Lower lobe of right lung (tissue), 2 donors: ENCODE measurements around the gene PRKG1. TPM values are rescaled to one million over a fixed set of nuclear protein-coding genes. Genes with fewer than 3 reads are reported as not detected.
"Not testable (repeated sequence)": the region's sequence is repeated elsewhere in the genome, so short reads cannot be mapped to it uniquely, and the experiment has no call there.

Experiments used
- ATAC-seq, 2 donors: fragments of 200-7000 bp; cut with Tn5 transposase; one replicate each; pipeline ENCODE4 v1.9.1; 2020 to 2022; ENCODE audit warnings: mild to moderate bottlenecking in 2 of 2, moderate library complexity in 2 of 2
- DNase-seq: peaks from one replicate; pipeline ENCODE4 v3.0.0-alpha.2; 2020
- H3K27ac ChIP-seq: fragments of 200-600 bp; one replicate; pipeline ENCODE4 v1.8.0; 2022
- H3K27me3 ChIP-seq: fragments of 200-600 bp; one replicate; pipeline ENCODE4 v1.8.0; 2022; ENCODE audit warnings: low read depth
- H3K36me3 ChIP-seq: fragments of 200-600 bp; one replicate; pipeline ENCODE4 v1.8.0; 2022; ENCODE audit warnings: mild to moderate bottlenecking
- H3K4me1 ChIP-seq: fragments of 200-600 bp; one replicate; pipeline ENCODE4 v1.8.0; 2022
- H3K4me3 ChIP-seq: fragments of 200-600 bp; one replicate; pipeline ENCODE4 v1.8.0; 2022; ENCODE audit warnings: mild to moderate bottlenecking
- H3K9me3 ChIP-seq: fragments of 200-600 bp; one replicate; pipeline ENCODE4 v1.8.0; 2022
- intact Hi-C: fragments of 100-400 bp; cut with DNase I; formaldehyde crosslinking; loops from one replicate; pipeline ENCODE4 v1.11.0; 2022
- total RNA-seq: library from RNA; stranded (reverse); fragmentation: NEBNext Ultra II Directional; extraction: Animal tissue kit (Norgen Biotek cat#: 25700); gene quantifications from one replicate; pipeline ENCODE4 v1.2.1, GENCODE V29; 2021
- TF ChIP-seq, protein P1 (sequence below): fragments of 200-600 bp; IDR thresholded peaks from one replicate; pipeline ENCODE4 v1.8.0; 2022; ENCODE audit warnings: antibody characterized with exemption, mild to moderate bottlenecking
- donor health status: DM: no; HTN: yes; CAD: no; lungs with severe emphysema.

The PRKG1 gene
- total RNA-seq, 1 donor from 2014 or later: 23.6 TPM

DNA sequence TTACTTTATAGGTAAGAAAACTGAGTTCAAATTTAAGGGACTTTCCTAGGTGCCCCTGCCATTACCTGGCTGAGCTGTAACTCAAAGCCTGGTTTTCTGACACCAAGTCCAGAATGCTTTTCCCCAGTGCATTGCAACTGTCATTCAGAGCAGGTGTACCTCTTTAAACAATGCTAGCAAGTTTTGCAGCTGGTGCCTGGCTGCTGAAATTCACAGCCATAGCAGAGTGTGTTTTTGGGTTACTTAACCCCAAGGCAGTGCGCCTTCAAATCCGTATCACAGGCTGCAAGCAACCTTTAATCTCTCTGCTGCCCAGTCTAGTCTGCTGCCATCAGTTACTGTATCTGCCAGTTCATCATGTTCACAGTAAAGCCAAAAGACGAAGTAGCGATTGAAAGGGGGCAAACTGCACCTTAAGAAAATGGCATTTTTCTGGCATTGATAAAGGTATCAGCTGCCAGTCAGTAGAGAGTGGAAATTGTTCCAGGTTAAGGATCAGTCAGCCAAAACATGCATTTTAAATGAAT, 359.7 kb downstream of the PRKG1 start:
- TF ChIP-seq, protein P1, sequence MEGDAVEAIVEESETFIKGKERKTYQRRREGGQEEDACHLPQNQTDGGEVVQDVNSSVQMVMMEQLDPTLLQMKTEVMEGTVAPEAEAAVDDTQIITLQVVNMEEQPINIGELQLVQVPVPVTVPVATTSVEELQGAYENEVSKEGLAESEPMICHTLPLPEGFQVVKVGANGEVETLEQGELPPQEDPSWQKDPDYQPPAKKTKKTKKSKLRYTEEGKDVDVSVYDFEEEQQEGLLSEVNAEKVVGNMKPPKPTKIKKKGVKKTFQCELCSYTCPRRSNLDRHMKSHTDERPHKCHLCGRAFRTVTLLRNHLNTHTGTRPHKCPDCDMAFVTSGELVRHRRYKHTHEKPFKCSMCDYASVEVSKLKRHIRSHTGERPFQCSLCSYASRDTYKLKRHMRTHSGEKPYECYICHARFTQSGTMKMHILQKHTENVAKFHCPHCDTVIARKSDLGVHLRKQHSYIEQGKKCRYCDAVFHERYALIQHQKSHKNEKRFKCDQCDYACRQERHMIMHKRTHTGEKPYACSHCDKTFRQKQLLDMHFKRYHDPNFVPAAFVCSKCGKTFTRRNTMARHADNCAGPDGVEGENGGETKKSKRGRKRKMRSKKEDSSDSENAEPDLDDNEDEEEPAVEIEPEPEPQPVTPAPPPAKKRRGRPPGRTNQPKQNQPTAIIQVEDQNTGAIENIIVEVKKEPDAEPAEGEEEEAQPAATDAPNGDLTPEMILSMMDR: no peak
- DNase-seq: no peak
- no peaks in the 10 kb centered on the region for H3K36me3 ChIP-seq
- no peak overlapping the region for H3K27ac ChIP-seq
- H3K9me3 ChIP-seq: no peaks in the 10 kb centered on the region
- no peak for ATAC-seq
- no peak overlapping the region for H3K4me3 ChIP-seq
- H3K27me3 ChIP-seq: no peaks in the 10 kb centered on the region
- H3K4me1 ChIP-seq: no peaks in the 10 kb centered on the region
- intact Hi-C loops: no loop called here

DNA sequence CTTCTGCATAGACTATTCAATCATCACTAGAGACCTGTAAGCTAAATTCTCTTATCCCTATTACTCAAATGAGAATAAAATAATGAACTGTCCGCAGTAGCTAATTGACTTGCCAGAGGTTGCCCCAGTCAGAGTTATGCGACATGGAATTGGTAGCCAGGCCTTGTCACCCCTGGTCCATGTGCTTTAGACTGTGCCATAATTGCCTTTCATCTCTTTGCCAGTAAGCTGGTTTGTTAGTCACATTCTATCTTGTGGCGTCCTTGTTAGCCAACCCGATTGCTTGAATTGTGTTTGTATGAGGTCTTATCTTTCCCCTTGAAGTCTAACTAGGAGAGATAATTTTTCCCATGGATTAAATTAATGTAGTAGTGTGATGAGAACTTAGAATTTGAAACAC, 362.5 kb downstream of the PRKG1 start:
- Histone ChIP-seq H3K4me1 (no peaks in the 10 kb centered on the region), H3K4me3 (no peak overlapping the region), H3K27ac (no peak overlapping the region), H3K9me3 (no peaks in the 10 kb centered on the region), H3K27me3 (no peaks in the 10 kb centered on the region), H3K36me3 (no peaks in the 10 kb centered on the region)
- intact Hi-C loops: no loop called here
- DNase-seq (no peak), ATAC-seq (no peak)
- TF ChIP-seq, protein P1: no peak

DNA sequence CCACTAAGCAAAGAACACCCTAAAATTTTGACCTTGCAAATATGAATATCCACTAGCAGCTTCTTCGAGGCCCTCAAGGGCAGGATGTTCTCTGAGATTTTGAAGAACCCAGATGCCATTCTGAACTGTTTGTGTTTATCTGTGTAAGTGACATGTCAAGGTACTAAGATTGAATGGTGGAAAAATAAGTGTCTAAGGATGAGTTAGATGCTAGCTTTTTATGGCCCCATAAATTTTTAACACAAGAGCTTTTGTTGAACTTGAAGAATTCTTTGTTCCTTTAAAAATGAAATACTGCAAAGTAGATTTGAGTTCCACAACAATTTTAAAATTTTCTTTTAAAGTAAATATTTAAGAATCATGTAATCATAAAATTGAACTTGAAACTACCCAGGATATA, 365.4 kb downstream of the PRKG1 start:
- Histone ChIP-seq H3K4me3 (no peak overlapping the region), H3K4me1 (no peaks in the 10 kb centered on the region), H3K27ac (no peak overlapping the region), H3K9me3 (no peaks in the 10 kb centered on the region), H3K36me3 (no peaks in the 10 kb centered on the region), H3K27me3 (no peaks in the 10 kb centered on the region)
- ATAC-seq: no peak
- intact Hi-C loops: no loop called here
- DNase-seq: no peak
- TF ChIP-seq, protein P1: no peak

DNA sequence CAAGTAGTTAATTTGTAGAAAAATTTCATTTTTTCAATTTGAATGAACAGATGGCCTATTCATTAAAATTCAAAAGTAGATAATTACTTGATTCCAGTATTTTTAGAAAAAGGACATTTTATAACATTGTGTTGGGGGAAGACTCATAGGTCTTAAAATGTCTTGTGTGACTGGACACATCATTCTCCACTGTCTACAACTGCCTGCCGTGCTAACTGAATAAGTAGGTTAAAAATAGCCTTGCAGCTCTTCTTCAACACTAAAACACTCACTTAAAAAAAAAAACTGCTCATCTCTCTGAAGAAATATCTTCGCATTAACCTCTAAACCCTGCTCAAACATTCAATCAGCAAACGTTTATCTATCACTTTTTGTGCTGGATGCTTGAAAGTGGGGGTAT, 371.3 kb downstream of the PRKG1 start:
- DNase-seq (no peak), ATAC-seq (no peak)
- Histone ChIP-seq H3K27me3 (no peaks in the 10 kb centered on the region), H3K36me3 (no peaks in the 10 kb centered on the region), H3K27ac (no peak overlapping the region), H3K9me3 (no peaks in the 10 kb centered on the region), H3K4me1 (no peaks in the 10 kb centered on the region), H3K4me3 (no peak overlapping the region)
- intact Hi-C loops: no loop called here
- TF ChIP-seq, protein P1: no peak

DNA sequence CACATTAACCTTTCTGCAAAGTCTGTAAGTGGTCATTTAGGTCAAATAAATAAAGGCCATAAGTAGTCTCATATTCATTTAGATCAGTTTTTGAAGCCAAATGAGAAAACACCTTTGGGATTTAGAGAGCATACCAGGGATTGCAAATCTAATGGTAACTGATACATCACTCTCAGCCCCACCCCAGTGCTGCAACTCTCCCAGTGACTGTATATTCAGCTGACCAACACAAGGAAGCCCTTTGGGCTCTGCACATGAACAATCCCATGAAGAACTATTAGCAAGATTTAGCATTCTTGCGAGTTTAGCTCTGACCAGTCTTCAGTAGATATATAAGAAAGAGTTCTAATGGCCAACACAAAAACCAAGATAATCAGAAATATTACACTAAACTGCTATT, 372.8 kb downstream of the PRKG1 start:
- Histone ChIP-seq H3K27me3 (no peaks in the 10 kb centered on the region), H3K9me3 (no peaks in the 10 kb centered on the region), H3K27ac (no peak overlapping the region), H3K4me1 (no peaks in the 10 kb centered on the region), H3K4me3 (no peak overlapping the region), H3K36me3 (no peaks in the 10 kb centered on the region)
- ATAC-seq (no peak), DNase-seq (no peak)
- TF ChIP-seq, protein P1: no peak
- intact Hi-C loops: no loop called here

DNA sequence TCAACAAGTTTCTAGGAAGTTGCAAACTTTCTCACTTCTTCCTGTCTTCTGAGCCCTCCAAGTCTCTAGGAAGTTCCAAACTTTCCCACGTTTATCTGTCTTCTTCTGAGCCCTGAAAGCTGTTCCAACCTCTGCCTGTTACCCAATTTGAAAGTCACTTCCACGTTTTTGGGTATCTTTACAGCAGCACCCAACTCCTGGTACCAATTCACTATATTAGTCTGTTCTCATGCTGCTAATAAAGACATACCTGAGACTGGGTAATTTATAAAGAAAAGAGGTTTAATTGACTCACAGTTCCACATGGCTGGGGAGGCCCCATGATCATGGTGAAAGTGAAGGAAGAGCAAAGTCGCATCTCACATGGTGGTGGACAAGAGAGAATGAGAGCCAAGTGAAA, 381.5 kb downstream of the PRKG1 start:
- H3K9me3 ChIP-seq, intact Hi-C loops, H3K36me3 ChIP-seq, ATAC-seq, H3K4me3 ChIP-seq, DNase-seq, H3K27ac ChIP-seq, H3K27me3 ChIP-seq, H3K4me1 ChIP-seq: not testable (repeated sequence)
